GM19239 (cell line): ENCODE results near the gene LMBRD1.
A peak's percentile ranks its signal among the peaks of the same experiment; 100 is the strongest.
"Not testable (repeated sequence)": the region's sequence is repeated elsewhere in the genome, so short reads cannot be mapped to it uniquely, and the experiment has no call there.

Experiments used
- DNase-seq: peaks from one replicate; pipeline ENCODE4 v3.0.0; 2011; ENCODE audit warnings: low spot score; ENCODE audit not compliant: insufficient read length
- FAIRE-seq: peaks from 2 replicates; lab custom pipeline; 2011; peaks lifted over from hg19 to GRCh38; lab: Jason Lieb, UNC

The LMBRD1 gene

DNA sequence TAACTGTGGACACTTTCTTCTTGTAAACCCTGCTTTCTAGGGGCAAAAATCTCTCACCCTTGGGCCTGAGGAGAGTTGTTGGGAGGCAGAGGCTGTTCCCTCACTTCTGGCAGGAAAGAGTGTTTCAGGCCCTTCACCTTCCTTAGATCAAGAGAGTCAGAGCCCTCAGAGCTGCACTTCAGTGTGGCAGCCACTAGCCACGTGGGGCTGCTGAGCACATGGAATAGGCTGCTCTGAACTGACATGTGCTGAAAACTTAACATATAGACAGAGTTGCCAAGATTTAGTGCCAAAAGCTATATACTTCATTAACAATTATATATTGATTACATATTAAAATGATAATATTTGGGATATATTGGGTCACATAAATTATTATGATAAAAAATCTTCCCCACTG lies 4.4 kb upstream of the LMBRD1 start:
- DNase-seq (no peak), FAIRE-seq (no peak)

DNA sequence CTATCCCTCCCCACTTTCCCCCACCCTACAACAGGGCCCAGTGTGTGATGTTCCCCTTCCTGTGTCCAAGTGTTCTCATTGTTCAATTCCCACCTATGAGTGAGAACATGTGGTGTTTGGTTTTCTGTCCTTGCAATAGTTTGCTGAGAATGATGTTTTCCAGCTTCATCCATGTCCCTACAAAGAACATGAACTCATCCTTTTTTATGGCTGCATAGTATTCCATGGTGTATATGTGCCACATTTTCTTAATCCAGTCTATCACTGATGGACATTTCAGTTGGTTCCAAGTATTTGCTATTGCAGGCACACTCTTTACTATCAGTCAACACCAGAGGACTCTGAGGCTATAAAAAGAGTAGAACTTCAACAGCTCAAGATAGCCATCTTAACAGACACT lies 2.0 kb upstream of the LMBRD1 start:
- FAIRE-seq, DNase-seq: not testable (repeated sequence)

DNA sequence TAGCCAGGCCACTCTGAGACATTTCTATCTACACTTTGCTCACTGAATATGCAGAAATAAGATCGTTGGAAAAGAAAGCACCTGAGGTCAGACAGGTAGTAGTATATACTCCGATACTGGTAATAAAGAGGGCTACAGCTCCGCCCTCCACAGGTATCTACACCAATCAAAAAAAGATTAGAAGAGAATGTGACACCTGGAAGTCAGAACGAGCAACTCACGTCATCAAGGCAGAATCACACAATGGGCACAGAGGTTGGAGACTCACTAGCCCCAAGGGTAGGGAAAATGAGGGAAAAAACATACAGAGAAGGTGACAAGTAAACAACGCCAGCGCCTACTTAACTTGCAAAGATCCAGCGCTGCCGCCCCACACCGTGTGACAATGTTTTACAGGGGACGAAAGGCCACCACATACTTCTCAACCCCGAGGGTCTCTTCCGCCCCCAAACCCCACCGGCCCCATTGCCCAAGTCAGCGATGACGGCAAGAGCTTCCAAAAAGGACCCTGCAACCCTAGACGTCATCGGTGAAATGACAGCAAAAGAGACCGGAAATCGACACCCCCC lies 653 bp downstream of the LMBRD1 start:
- DNase-seq (no peak), FAIRE-seq (peak; percentile 93)

- peak; percentile 99 for FAIRE-seq
Observed at GRCh38 chr6:69795469-69796072, 1.2 kb downstream of the LMBRD1 start.

DNA sequence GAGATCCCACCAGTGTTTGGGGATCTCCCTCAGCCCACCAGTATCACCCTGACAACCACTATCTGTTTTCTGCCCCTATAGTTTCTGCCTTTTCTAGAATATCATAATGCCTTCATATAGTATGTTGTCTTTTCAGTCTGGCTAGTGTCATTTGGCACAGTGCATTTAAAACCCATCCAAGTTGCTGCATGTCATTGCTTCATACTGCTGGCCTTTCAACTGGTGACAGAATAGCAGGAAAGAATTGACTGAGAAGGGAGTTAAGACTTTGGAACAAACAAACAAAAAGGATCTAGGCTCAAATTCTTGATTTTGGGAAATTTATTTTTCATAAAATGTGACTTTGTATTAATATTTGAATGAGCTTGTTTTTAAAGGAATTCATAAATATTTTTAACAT lies 4.5 kb downstream of the LMBRD1 start:
- peak; percentile 65 for FAIRE-seq

More at GRCh38 chr6:69795469-69796072, 1.2 kb downstream of the LMBRD1 start:
- no peak for DNase-seq

DNA sequence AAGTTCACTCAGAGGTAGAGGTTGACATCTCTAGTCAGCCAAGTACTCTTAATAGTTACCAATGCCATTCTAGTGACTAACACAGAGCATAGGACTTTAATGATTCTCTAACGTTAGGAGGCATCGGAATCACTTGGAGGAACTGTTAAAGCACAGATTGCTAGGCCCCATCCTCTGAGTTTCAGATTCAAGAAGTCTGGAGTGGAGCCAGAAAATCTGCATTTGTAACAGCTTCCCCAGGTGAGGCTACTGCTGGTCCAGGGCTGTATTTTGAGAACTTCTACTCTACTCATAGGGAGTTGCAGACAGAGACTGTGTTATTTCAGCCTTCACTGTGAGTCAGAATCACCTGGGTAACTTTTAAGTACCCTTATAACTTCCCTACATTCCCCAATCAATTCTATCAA lies 5.7 kb downstream of the LMBRD1 start:
- FAIRE-seq, result peak; percentile 95

More for the DNA sequence above, 4.5 kb downstream of the LMBRD1 start:
- no peak for DNase-seq

DNA sequence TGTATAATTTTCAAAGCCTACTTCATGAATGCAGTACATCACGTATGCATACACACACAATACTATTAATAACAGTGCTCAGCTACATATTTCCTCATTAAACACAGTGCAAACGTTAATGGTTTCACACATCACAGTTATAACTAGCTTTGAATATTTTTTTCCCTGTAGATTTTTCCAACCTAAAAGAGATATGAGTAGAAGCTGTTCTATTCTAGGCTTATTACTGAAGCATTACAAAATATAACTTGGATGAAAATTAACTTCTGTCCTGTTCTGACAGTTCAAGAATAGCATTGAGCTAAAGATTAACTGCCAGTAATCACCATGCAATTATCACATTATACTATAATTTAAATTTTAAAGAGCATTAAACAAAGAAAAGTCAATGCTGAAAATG lies 6.2 kb downstream of the LMBRD1 start:
- no peak for FAIRE-seq
- no peak for DNase-seq

More for the DNA sequence above, 5.7 kb downstream of the LMBRD1 start:
- no peak for DNase-seq

DNA sequence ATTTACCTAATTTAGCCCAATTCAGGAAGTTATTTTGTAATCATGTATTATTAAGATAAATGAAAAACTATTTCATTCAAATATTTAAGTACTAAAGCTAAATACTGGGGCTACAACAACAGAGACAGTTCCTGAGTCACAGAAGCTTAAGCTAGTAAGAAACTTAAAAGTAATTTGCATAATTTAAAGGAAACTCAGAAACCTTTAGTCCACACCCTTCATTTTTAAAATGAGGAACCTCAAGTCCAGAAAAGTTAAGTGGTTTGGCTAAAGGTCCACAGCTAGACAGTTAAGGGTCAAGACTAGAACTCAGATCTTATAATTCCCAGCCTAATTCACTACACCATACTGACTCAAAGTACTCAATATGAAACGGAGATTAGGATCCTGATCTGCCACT lies 7.2 kb downstream of the LMBRD1 start:
- peak; percentile 89 for FAIRE-seq
- DNase-seq, result no peak

- FAIRE-seq, result not testable (repeated sequence)
Observed at GRCh38 chr6:69787436-69787835, 9.4 kb downstream of the LMBRD1 start.

GRCh38 chr6:69785697-69786096 lies 11.1 kb downstream of the LMBRD1 start:
- FAIRE-seq (peak; percentile 45), DNase-seq (no peak)

More at GRCh38 chr6:69787436-69787835, 9.4 kb downstream of the LMBRD1 start:
- DNase-seq, result not testable (repeated sequence)

GRCh38 chr6:69784595-69785377 lies 12.0 kb downstream of the LMBRD1 start:
- no peak for DNase-seq
- peak; percentile 86 for FAIRE-seq

DNA sequence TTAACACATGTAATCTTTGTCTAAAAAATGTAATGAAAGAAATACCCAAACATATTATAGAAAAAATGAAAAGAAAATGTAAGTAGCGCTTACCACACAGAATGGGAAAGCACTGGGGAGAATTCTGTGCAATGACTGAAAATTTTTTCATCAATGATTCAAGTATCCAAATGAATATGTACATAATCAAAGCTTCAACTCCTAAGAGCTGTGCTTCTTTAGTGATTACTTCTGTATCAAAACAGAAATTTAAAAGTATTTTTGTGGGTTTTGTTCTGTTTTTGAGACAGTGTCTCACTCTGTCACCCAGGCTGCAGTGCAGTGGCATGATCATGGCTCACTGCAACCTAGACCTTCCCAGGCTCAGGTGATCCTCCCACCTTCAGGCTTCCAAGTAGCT lies 13.7 kb downstream of the LMBRD1 start:
- peak; percentile 49 for FAIRE-seq
- DNase-seq, result no peak

DNA sequence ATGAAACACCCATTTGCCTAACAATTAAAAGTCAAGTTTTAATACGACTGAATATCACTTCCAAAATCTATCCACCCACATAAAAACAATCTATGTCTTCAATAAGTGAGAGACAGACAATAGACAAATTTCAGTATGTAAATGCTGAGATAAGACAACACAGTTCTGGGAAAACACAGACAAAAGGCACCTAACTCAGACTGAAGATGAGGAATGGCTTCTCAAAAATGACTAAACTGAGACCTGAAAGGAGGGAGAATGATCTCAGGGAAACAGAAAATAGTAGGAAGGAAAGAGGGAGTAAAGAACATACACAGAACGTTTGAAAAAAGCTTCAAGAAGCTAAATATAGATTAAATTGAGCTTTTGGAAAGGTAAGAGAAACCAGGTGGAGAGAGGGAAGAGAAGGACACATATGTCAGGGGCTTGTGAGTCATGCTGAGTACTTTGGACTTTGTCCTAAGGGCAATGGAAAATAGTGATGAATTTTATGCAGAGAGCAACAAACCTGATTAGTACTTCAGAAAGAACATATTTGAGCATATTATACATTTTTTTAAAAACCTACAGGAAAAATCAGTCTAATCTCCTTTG lies 16.1 kb downstream of the LMBRD1 start:
- DNase-seq, result no peak
- FAIRE-seq, result peak; percentile 83

DNA sequence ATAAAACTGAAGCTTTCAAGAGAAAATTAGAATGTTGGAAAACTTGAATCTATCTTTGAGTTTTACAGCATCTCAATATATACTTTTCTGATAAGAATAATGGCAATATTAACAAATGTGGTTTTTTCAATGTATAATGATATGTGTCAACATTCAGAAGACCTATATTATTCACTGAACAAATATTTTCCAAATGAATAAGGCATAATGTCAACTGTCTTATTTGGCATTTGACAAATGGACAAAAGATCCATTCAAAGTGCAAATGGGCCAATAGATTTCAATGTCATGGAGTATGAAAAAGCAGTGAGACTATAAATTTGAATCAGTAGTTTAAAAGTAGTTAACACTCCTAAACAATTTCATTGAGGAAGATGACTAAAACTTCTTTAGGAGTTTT lies 20.9 kb downstream of the LMBRD1 start:
- DNase-seq, result no peak
- no peak for FAIRE-seq

DNA sequence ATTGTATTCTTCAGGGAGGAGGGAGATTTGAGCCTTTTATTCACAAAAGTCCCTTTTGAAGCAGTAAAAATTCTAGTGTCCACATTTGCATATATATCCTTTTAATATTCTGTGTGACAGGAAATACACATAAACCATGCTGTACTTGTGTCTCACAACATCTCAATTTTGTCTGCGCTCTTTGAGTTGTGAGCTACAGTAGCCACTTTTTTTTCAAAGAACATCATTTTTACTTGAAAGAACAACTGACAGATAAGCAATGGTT lies 21.3 kb downstream of the LMBRD1 start:
- DNase-seq (no peak), FAIRE-seq (peak; percentile 83)

GRCh38 chr6:69774740-69775584 lies 21.8 kb downstream of the LMBRD1 start:
- FAIRE-seq (peak; percentile 57), DNase-seq (no peak)

DNA sequence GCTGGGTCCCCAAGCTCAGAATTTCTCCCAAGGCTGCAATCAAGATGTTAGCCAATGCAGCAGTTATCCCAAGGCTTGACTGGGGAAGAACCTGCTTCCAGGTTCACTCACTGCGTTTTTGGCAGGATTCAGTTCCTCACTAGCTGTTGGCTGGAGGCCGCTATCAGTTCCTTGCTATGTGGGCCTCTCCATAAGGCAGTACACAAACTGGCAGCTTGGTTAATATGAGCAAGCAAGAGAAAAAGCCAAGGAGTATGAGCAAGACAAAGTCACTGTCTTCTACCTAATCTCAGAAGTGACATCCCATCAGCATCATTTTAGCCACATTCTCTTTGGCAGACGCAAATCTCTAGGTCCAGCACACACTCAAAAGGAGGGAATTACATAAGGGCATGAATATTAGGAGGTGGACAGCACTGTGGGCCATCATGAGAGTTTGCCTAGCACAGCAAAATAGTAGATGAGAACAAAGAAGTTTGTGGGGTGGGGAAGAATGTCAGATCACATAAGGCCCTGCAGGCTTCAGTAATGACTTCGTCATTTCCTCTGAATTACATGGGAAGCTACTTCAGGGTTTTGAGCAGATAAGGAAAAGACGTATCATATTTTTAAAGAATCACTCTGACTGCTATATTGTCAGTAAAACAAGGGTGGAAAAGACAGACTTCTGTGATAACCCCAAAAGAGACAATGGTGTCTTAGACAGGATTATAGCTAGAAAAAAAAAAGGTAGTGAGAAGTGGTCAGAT lies 25.5 kb downstream of the LMBRD1 start:
- FAIRE-seq, result peak; percentile 23

DNA sequence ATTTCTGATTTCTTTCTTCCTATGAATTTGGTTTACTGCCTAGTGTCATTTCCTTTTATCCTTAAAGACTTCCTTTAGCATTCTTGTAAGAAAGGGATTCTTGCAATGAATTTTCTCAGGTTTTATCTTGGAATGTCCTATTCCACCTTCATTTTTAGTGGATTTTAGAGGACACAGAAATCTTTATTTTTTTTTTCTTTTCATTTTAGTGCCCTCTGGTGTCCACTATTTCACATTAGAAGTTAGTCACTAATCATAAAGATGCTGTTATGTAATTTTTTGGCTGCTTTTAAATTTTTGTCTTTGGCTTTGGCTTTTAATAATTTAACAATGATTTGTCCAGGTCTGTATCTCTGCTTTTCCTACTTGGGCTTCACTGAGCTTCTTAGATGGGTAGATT lies 28.1 kb downstream of the LMBRD1 start:
- FAIRE-seq (peak; percentile 53), DNase-seq (no peak)

More for the DNA sequence above, 25.5 kb downstream of the LMBRD1 start:
- DNase-seq, result no peak

- no peak for FAIRE-seq
- DNase-seq, result no peak
Observed at GRCh38 chr6:69763763-69764162, 33.0 kb downstream of the LMBRD1 start.

- FAIRE-seq (no peak), DNase-seq (no peak)
Observed at GRCh38 chr6:69761853-69762252, 35.0 kb downstream of the LMBRD1 start.
